ENCODE results near the gene NFATC1.
"Not testable (repeated sequence)": the region's sequence is repeated elsewhere in the genome, so short reads cannot be mapped to it uniquely, and the experiment has no call there.

DNA sequence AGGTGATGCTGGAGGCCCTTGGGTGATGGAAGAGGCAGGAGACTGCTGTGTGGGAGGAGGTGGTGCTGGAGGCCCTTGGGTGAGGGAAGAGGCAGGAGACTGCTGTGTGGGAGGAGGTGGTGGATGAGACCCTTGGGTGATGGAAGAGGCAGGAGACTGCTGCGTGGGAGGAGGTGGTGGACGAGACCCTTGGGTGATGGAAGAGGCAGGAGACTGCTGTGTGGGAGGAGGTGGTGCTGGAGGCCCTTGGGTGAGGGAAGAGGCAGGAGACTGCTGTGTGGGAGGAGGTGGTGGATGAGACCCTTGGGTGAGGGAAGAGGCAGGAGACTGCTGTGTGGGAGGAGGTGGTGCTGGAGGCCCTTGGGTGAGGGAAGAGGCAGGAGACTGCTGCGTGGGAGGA is 109.7 kb downstream of the NFATC1 start:
- TF ChIP-seq POLR2A (IDR thresholded peaks at IDR 0.05): not testable (repeated sequence)
- TF ChIP-seq, protein P1, sequence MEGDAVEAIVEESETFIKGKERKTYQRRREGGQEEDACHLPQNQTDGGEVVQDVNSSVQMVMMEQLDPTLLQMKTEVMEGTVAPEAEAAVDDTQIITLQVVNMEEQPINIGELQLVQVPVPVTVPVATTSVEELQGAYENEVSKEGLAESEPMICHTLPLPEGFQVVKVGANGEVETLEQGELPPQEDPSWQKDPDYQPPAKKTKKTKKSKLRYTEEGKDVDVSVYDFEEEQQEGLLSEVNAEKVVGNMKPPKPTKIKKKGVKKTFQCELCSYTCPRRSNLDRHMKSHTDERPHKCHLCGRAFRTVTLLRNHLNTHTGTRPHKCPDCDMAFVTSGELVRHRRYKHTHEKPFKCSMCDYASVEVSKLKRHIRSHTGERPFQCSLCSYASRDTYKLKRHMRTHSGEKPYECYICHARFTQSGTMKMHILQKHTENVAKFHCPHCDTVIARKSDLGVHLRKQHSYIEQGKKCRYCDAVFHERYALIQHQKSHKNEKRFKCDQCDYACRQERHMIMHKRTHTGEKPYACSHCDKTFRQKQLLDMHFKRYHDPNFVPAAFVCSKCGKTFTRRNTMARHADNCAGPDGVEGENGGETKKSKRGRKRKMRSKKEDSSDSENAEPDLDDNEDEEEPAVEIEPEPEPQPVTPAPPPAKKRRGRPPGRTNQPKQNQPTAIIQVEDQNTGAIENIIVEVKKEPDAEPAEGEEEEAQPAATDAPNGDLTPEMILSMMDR (IDR thresholded peaks at IDR 0.05 in 4 of 5, conservative IDR thresholded peaks at IDR 0.05 in 1 of 5): not testable (repeated sequence)
